ENCODE results near the gene BPIFB4. TPM values are rescaled to one million over a fixed set of nuclear protein-coding genes. Genes with fewer than 3 reads are reported as not detected.

The BPIFB4 gene
- total and polyA plus RNA-seq, 2 of the 4 experiments (the other 2 are of a cell fraction) = not detected

DNA sequence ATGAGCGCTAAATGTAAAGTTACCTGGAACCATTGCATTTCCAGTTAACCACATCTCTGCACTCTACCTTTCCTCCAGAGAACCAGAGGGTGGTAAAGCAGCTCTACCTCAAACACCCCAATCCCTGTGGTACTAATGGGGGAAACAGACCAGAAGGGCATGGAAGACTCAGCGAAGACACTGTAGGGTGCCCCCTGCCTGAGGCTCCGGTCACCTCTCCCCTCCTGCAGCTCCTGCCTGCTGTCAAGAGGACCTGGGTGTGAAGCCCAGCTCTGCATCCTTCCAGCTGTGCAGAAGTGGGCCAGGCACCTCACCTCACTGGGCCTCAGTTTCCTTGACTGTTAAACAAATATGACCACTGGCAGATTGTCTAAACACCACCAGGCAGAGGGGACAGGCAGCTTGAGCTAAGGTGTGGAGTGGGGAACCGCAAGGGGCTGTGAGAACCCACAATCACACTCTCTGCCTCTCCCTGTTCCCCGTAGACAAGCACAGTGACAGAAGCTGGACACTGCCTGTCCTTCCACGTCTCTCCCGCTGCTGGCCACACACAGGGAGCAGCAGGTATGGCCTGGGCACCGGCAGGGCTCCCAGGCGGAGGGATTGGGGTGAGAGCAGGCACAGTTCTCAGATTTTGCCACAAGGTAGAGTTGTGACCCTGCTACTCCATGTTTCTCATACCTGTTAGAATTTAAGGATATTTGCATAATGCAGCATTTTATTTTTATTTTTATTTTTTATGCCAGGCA lies 79.4 kb downstream of the BPIFB4 start:
- Histone ChIP-seq H3K9me3 (ENCODE audit: control insufficient read depth, insufficient read depth, low read length) (no peaks in the 10 kb centered on the region), H2AFZ (replicated peaks; ENCODE audit: low read length, poor library complexity) (no peak overlapping the region), H4K20me1 (ENCODE audit: insufficient read depth, low read length) (no peaks in the 10 kb centered on the region), H3K56ac (ENCODE audit: extremely low read depth, insufficient read depth, low read length) (no peak overlapping the region), H4K91ac (ENCODE audit: insufficient read depth, low read depth, low read length) (no peak overlapping the region), H2BK120ac (ENCODE audit: low read depth, low read length) (no peak overlapping the region), H3K4ac (ENCODE audit: low read depth, low read length) (no peak overlapping the region), H3K18ac (ENCODE audit: low read depth, low read length) (no peak overlapping the region), H4K5ac (ENCODE audit: low read depth, low read length) (no peak overlapping the region), H3K14ac (replicated peaks; ENCODE audit: low read depth, low read length) (no peak overlapping the region), H3K4me3 (ENCODE audit: insufficient read depth, low read depth, low read length) (no peak overlapping the region), H3K23ac (ENCODE audit: low read depth, low read length) (no peak overlapping the region), H3K9me1 (ENCODE audit: insufficient read depth, low read length) (no peaks in the 10 kb centered on the region), H3K27ac (ENCODE audit: insufficient read depth, low read length) (no peak overlapping the region), H2AK5ac (ENCODE audit: low read depth, low read length) (no peak overlapping the region), H2BK20ac (ENCODE audit: low read depth, low read length) (no peak overlapping the region), H3K27me3 (ENCODE audit: control insufficient read depth, insufficient read depth, low read length) (peaks cover 3% of the 10 kb centered on the region), H3K36me3 (ENCODE audit: control insufficient read depth, insufficient read depth, low read length) (no peaks in the 10 kb centered on the region), H3K79me1 (ENCODE audit: low read depth in 1 of 2, low read length in 2 of 2) (no peaks in the 10 kb centered on the region), H4K8ac (ENCODE audit: low read depth in 2 of 2, low read length in 2 of 2) (no peak overlapping the region), H3K9ac (ENCODE audit: low read depth, low read length) (no peak overlapping the region), H2BK5ac (ENCODE audit: low read depth, low read length, poor library complexity, severe bottlenecking) (no peak overlapping the region), H2AK9ac (replicated peaks; ENCODE audit: low read depth, low read length, poor library complexity) (no peak overlapping the region), H2BK15ac (ENCODE audit: low read depth, low read length) (no peak overlapping the region), H3K4me2 (ENCODE audit: low read depth, low read length) (no peak overlapping the region), H3K4me1 (ENCODE audit: control insufficient read depth, insufficient read depth, low read length) (no peaks in the 10 kb centered on the region)
- in situ Hi-C loops (cut with MboI; ENCODE audit: low sequenced_read_pairs) = no loop called here
- WGBS, 2 experiments (ENCODE audit: extremely low coverage in 2 of 2, insufficient read length in 1 of 2) = no CpG with 5 or more reads among the region's 9 CpGs
- intact Hi-C loops (cut with micrococcal nuclease) = no loop called here
- no peak for DNase-seq
- BruUV-seq (replicated peaks) = no TSS peak
- ChIA-PET CTCF (no interaction called here), POLR2A (ENCODE audit: unreplicated experiment) (interaction anchor here (0.5 to 1.1 kb wide), 2 partner anchors 14 to 546 kb away, joined by 4 to 9 read pairs; no protein-coding TSS in a partner anchor)
- ATAC-seq (ENCODE audit: low read depth) = no peak
- no peak for TF ChIP-seq FOS (IDR thresholded peaks at IDR 0.05; ENCODE audit: low read depth, low read length)
- no peak for TF ChIP-seq NFE2L2 (IDR thresholded peaks at IDR 0.05; ENCODE audit: low read depth, low read length)
- TF ChIP-seq RAD21 (IDR thresholded peaks at IDR 0.05; ENCODE audit: low read length) = no peak
- TF ChIP-seq CHD1 (IDR thresholded peaks at IDR 0.05; ENCODE audit: low read depth, low read length) = no peak
- no peak for TF ChIP-seq RCOR1 (IDR thresholded peaks at IDR 0.05; ENCODE audit: insufficient replicate concordance, low read length)
- no peak for TF ChIP-seq CEBPB (IDR thresholded peaks at IDR 0.05; ENCODE audit: low read depth, low read length)
- TF ChIP-seq POLR2A (IDR thresholded peaks at IDR 0.05; ENCODE audit: low read depth, low read length) = no peak
- TF ChIP-seq BHLHE40 (IDR thresholded peaks at IDR 0.05; ENCODE audit: low read depth, low read length) = no peak
- TF ChIP-seq RFX5 (IDR thresholded peaks at IDR 0.05; ENCODE audit: low read depth, low read length) = no peak
- no peak for TF ChIP-seq MAZ (IDR thresholded peaks at IDR 0.05; ENCODE audit: borderline replicate concordance, low read depth, low read length)
- TF ChIP-seq, protein P1, sequence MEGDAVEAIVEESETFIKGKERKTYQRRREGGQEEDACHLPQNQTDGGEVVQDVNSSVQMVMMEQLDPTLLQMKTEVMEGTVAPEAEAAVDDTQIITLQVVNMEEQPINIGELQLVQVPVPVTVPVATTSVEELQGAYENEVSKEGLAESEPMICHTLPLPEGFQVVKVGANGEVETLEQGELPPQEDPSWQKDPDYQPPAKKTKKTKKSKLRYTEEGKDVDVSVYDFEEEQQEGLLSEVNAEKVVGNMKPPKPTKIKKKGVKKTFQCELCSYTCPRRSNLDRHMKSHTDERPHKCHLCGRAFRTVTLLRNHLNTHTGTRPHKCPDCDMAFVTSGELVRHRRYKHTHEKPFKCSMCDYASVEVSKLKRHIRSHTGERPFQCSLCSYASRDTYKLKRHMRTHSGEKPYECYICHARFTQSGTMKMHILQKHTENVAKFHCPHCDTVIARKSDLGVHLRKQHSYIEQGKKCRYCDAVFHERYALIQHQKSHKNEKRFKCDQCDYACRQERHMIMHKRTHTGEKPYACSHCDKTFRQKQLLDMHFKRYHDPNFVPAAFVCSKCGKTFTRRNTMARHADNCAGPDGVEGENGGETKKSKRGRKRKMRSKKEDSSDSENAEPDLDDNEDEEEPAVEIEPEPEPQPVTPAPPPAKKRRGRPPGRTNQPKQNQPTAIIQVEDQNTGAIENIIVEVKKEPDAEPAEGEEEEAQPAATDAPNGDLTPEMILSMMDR (conservative IDR thresholded peaks at IDR 0.05; ENCODE audit: low read depth, low read length) = no peak
- TF ChIP-seq, protein P2, sequence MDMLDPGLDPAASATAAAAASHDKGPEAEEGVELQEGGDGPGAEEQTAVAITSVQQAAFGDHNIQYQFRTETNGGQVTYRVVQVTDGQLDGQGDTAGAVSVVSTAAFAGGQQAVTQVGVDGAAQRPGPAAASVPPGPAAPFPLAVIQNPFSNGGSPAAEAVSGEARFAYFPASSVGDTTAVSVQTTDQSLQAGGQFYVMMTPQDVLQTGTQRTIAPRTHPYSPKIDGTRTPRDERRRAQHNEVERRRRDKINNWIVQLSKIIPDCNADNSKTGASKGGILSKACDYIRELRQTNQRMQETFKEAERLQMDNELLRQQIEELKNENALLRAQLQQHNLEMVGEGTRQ (IDR thresholded peaks at IDR 0.05; ENCODE audit: low read depth, low read length) = no peak
- TF ChIP-seq MAFK (IDR thresholded peaks at IDR 0.05; ENCODE audit: low read depth, low read length) = no peak
- TF ChIP-seq, protein P3, sequence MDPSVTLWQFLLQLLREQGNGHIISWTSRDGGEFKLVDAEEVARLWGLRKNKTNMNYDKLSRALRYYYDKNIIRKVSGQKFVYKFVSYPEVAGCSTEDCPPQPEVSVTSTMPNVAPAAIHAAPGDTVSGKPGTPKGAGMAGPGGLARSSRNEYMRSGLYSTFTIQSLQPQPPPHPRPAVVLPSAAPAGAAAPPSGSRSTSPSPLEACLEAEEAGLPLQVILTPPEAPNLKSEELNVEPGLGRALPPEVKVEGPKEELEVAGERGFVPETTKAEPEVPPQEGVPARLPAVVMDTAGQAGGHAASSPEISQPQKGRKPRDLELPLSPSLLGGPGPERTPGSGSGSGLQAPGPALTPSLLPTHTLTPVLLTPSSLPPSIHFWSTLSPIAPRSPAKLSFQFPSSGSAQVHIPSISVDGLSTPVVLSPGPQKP (IDR thresholded peaks at IDR 0.05; ENCODE audit: borderline replicate concordance, low read depth, low read length) = no peak
- TF ChIP-seq MXI1 (IDR thresholded peaks at IDR 0.05; ENCODE audit: borderline replicate concordance, low read depth, low read length) = no peak
- dilution Hi-C loops (cut with HindIII; ENCODE audit: low sequenced_read_pairs, unreplicated experiment) = no loop called here

Measured in IMR-90 (cell line).